ENCODE measurements around the gene FGF12. TPM values are rescaled to one million over a fixed set of nuclear protein-coding genes. Genes with fewer than 3 reads are reported as not detected.

The FGF12 gene
- total and polyA plus RNA-seq, 2 donors (not counting 1 experiment from before 2014, with no cell fraction given) = 0.03 TPM; not detected in 1

- H3K27ac ChIP-seq (ENCODE audit: low read length in 2 of 2) = no peak overlapping the region
- no peak overlapping the region for H3K4me2 ChIP-seq (replicated peaks; ENCODE audit: low read depth, low read length, poor library complexity, severe bottlenecking)
- H2AFZ ChIP-seq (ENCODE audit: insufficient read depth, low read depth, low read length, poor library complexity, severe bottlenecking) = no peak overlapping the region
- no peaks in the 10 kb centered on the region for H3K27me3 ChIP-seq (replicated peaks in 1 of 4; ENCODE audit: control extremely low read depth in 1 of 4, control insufficient read depth in 3 of 4, insufficient read depth in 4 of 4, low read length in 3 of 4)
- no peaks in the 10 kb centered on the region for H3K4me1 ChIP-seq (ENCODE audit: control insufficient read depth in 2 of 2, insufficient read depth in 2 of 2, low read length in 2 of 2)
- Mint-ChIP-seq H3K27me3 (no peaks in the 10 kb centered on the region), H3K27ac (no peak overlapping the region), H3K9me3 (ENCODE audit: insufficient read depth) (no peaks in the 10 kb centered on the region), H3K4me3 (no peak overlapping the region), H3K4me1 (no peaks in the 10 kb centered on the region)
- WGBS (ENCODE audit: insufficient coverage) = 95% methylated on average over 4 of the region's 8 CpGs
- TF ChIP-seq CTCF (IDR thresholded peaks at IDR 0.05) (no peak), EZH2 (IDR thresholded peaks at IDR 0.05; ENCODE audit: borderline replicate concordance, insufficient read depth, low read depth, low read length, poor library complexity, severe bottlenecking) (no peak)
- DNase-seq (no peak), ATAC-seq (ENCODE audit: low read depth) (no peak)
- no peaks in the 10 kb centered on the region for H4K20me1 ChIP-seq (ENCODE audit: control insufficient read depth, insufficient read depth, low read length, poor library complexity, severe bottlenecking)
- CTCF ChIA-PET = no interaction called here
- no peak overlapping the region for H3K9ac ChIP-seq (ENCODE audit: low read length)
- H3K79me2 ChIP-seq (ENCODE audit: control insufficient read depth, insufficient read depth, low read length) = no peaks in the 10 kb centered on the region
- intact Hi-C loops (cut with micrococcal nuclease) = no loop called here
- POLR2A ChIA-PET = no interaction called here
- H3K36me3 ChIP-seq (replicated peaks in 1 of 2; ENCODE audit: control extremely low read depth in 1 of 2, control insufficient read depth in 1 of 2, extremely low read depth in 1 of 2, insufficient read depth in 2 of 2, low read length in 1 of 2) = no peaks in the 10 kb centered on the region
- H3K4me3 ChIP-seq (ENCODE audit: control extremely low read depth in 1 of 5, extremely low read depth in 1 of 5, insufficient read depth in 1 of 5, low read depth in 2 of 5, low read length in 4 of 5) = no peak overlapping the region
- H3K9me3 ChIP-seq (ENCODE audit: control extremely low read depth in 1 of 3, control insufficient read depth in 2 of 3, insufficient read depth in 1 of 3, low read length in 2 of 3) = peaks cover 0 to 2% (median 0%) of the 10 kb centered on the region in 3 donors
Measured at GRCh38 chr3:192636517-192637444, 90.6 kb downstream of the FGF12 start.

- ChIA-PET CTCF (no interaction called here), POLR2A (no interaction called here)
- Histone ChIP-seq H4K20me1 (ENCODE audit: control insufficient read depth, insufficient read depth, low read length, poor library complexity, severe bottlenecking) (no peaks in the 10 kb centered on the region), H3K79me2 (ENCODE audit: control insufficient read depth, insufficient read depth, low read length) (no peaks in the 10 kb centered on the region), H3K9ac (ENCODE audit: low read length) (no peak overlapping the region), H3K9me3 (ENCODE audit: control extremely low read depth in 1 of 3, control insufficient read depth in 2 of 3, insufficient read depth in 1 of 3, low read length in 2 of 3) (no peaks in the 10 kb centered on the region), H3K36me3 (replicated peaks in 1 of 2; ENCODE audit: control extremely low read depth in 1 of 2, control insufficient read depth in 1 of 2, extremely low read depth in 1 of 2, insufficient read depth in 2 of 2, low read length in 1 of 2) (no peaks in the 10 kb centered on the region), H3K27me3 (replicated peaks in 1 of 4; ENCODE audit: control extremely low read depth in 1 of 4, control insufficient read depth in 3 of 4, insufficient read depth in 4 of 4, low read length in 3 of 4) (no peaks in the 10 kb centered on the region), H2AFZ (ENCODE audit: insufficient read depth, low read depth, low read length, poor library complexity, severe bottlenecking) (no peak overlapping the region), H3K4me2 (replicated peaks; ENCODE audit: low read depth, low read length, poor library complexity, severe bottlenecking) (no peak overlapping the region), H3K4me1 (ENCODE audit: control insufficient read depth in 2 of 2, insufficient read depth in 2 of 2, low read length in 2 of 2) (no peaks in the 10 kb centered on the region), H3K27ac (ENCODE audit: low read length in 2 of 2) (no peak overlapping the region), H3K4me3 (ENCODE audit: control extremely low read depth in 1 of 5, extremely low read depth in 1 of 5, insufficient read depth in 1 of 5, low read depth in 2 of 5, low read length in 4 of 5) (no peak overlapping the region)
- DNase-seq = no peak
- Mint-ChIP-seq H3K27me3 (no peaks in the 10 kb centered on the region), H3K4me1 (no peaks in the 10 kb centered on the region), H3K9me3 (ENCODE audit: insufficient read depth) (no peaks in the 10 kb centered on the region), H3K4me3 (no peak overlapping the region), H3K27ac (no peak overlapping the region)
- 70% methylated on average over 3 of the region's 3 CpGs for WGBS (ENCODE audit: insufficient coverage)
- intact Hi-C loops (cut with micrococcal nuclease) = no loop called here
- ATAC-seq (ENCODE audit: low read depth) = no peak
- TF ChIP-seq EZH2 (IDR thresholded peaks at IDR 0.05; ENCODE audit: borderline replicate concordance, insufficient read depth, low read depth, low read length, poor library complexity, severe bottlenecking) = no peak
- no peak for TF ChIP-seq CTCF (IDR thresholded peaks at IDR 0.05)
Measured at GRCh38 chr3:192629429-192629828, 97.9 kb downstream of the FGF12 start.
